GM20431 (cell line): ENCODE measurements around the gene UTP4.

Experiments used
- in situ Hi-C: fragments of 300-500 bp; cut with MseI, MboI; formaldehyde crosslinking; loops from one replicate; pipeline ENCODE4 v1.15.0; 2020; ENCODE audit warnings: low sequenced_read_pairs; ENCODE audit not compliant: unreplicated experiment

Gene UTP4

GRCh38 chr16:69166946-69167930, 34.8 kb downstream of the UTP4 start:
- in situ Hi-C loops: no loop called here

GRCh38 chr16:69169051-69169450, 36.6 kb downstream of the UTP4 start:
- in situ Hi-C loops: no loop called here

- in situ Hi-C loops: no loop called here
Measured at GRCh38 chr16:69169607-69170352, 37.3 kb downstream of the UTP4 start.

GRCh38 chr16:69171325-69172084, 39.1 kb downstream of the UTP4 start:
- in situ Hi-C loops: no loop called here

GRCh38 chr16:69176033-69176800, 43.8 kb downstream of the UTP4 start:
- in situ Hi-C loops: no loop called here

GRCh38 chr16:69179328-69180010, 47.0 kb downstream of the UTP4 start:
- in situ Hi-C loops: no loop called here

- in situ Hi-C loops: no loop called here
Measured at GRCh38 chr16:69180011-69180338, 47.5 kb downstream of the UTP4 start.

- in situ Hi-C loops: no loop called here
Measured at GRCh38 chr16:69182730-69183416, 50.4 kb downstream of the UTP4 start.

GRCh38 chr16:69186642-69187445, 54.4 kb downstream of the UTP4 start, which contains the start of gene SNTB2:
TSS of gene SNTB2 (plus strand) at chr16:69187164. CDS start at chr16:69187167, 3 bp downstream.
- in situ Hi-C loops: no loop called here

GRCh38 chr16:69187446-69188235, 55.2 kb downstream of the UTP4 start:
- in situ Hi-C loops: no loop called here

GRCh38 chr16:69188236-69188549, 55.7 kb downstream of the UTP4 start:
- in situ Hi-C loops: no loop called here

GRCh38 chr16:69188716-69189115, 56.3 kb downstream of the UTP4 start:
- in situ Hi-C loops: no loop called here

- in situ Hi-C loops: no loop called here
Measured at GRCh38 chr16:69190046-69190588, 57.7 kb downstream of the UTP4 start.

GRCh38 chr16:69190598-69190997, 58.1 kb downstream of the UTP4 start:
- in situ Hi-C loops: no loop called here

GRCh38 chr16:69191136-69191535, 58.7 kb downstream of the UTP4 start:
- in situ Hi-C loops: no loop called here

GRCh38 chr16:69193855-69194254, 61.4 kb downstream of the UTP4 start:
- in situ Hi-C loops: no loop called here

GRCh38 chr16:69194488-69194887, 62.0 kb downstream of the UTP4 start:
- in situ Hi-C loops: no loop called here
